HEK293 (cell line): ENCODE data around the gene PPA1.

ENCODE experiments used
- CTCF ChIA-PET: fragments of 350-600 bp; formaldehyde crosslinking; extraction: SDS; loops from one replicate; lab custom pipeline; 2021; ENCODE audit warnings: antibody characterized with exemption; lab: Yijun Ruan, JAX
- POLR2A ChIA-PET: fragments of 300-600 bp; formaldehyde crosslinking; extraction: SDS; loops from one replicate; lab custom pipeline; 2020; ENCODE audit warnings: antibody characterized with exemption, inconsistent platforms; lab: Yijun Ruan, JAX
- H3K27ac ChIP-seq: fragments of 200-500 bp; sonication (Bioruptor generic); 2 replicates; pipeline ENCODE4 v1.5.1; 2014; ENCODE audit warnings: low read depth, low read length, control low read depth, inconsistent platforms; ENCODE audit errors: extremely low read depth
- H3K36me3 ChIP-seq, 2 experiments: fragments of 200-500 bp in 1 of 2; sonication (Bioruptor generic) in 1 of 2; 1 replicate in 1 of 2; 2 replicates in 1 of 2; pipeline ENCODE4 v1.5.1; 2014 to 2017; ENCODE audit warnings: inconsistent platforms in 2 of 2, low read length in 2 of 2; ENCODE audit not compliant: control insufficient read depth in 2 of 2, insufficient read depth in 1 of 2
- H3K4me1 ChIP-seq: fragments of 200-500 bp; sonication (Bioruptor generic); 2 replicates; pipeline ENCODE4 v1.5.1; 2014; ENCODE audit warnings: mild to moderate bottlenecking, low read length, inconsistent platforms; ENCODE audit not compliant: control insufficient read depth, insufficient read depth
- H3K4me3 ChIP-seq: 2 replicates; pipeline ENCODE4 v1.5.1; 2011; ENCODE audit warnings: low read depth, mild to moderate bottlenecking, control low read depth, low read length, moderate library complexity
- H3K9me3 ChIP-seq: fragments of 200-500 bp; sonication (Bioruptor generic); 2 replicates; pipeline ENCODE4 v1.5.1; 2014; ENCODE audit warnings: low read depth, low read length, inconsistent platforms; ENCODE audit not compliant: control insufficient read depth, insufficient read depth
- ATF2 ChIP-seq: fragments of 450-650 bp; formaldehyde crosslinking; IDR thresholded peaks from 2 replicates; pipeline ENCODE4 v1.5.1; 2016; ENCODE audit warnings: missing biosample characterization, missing genetic modification characterization, low read depth
- EGR2 ChIP-seq: fragments of 450-650 bp; formaldehyde crosslinking; IDR thresholded peaks from 2 replicates; pipeline ENCODE4 v1.5.1; 2016; ENCODE audit warnings: low read depth, missing biosample characterization, missing genetic modification characterization
- GLIS2 ChIP-seq: fragments of 450-650 bp; formaldehyde crosslinking; IDR thresholded peaks from 2 replicates; pipeline ENCODE4 v1.5.1; 2016; ENCODE audit warnings: missing biosample characterization, missing genetic modification characterization
- OSR2 ChIP-seq: fragments of 450-650 bp; formaldehyde crosslinking; IDR thresholded peaks from 2 replicates; pipeline ENCODE4 v1.5.1; 2016; ENCODE audit warnings: missing biosample characterization, missing genetic modification characterization
- PBX3 ChIP-seq: sonication (generic); formaldehyde crosslinking; IDR thresholded peaks from 2 replicates; pipeline ENCODE4 v1.8.1; 2022; ENCODE audit warnings: mild to moderate bottlenecking, moderate library complexity, missing genetic modification reagents
- SP3 ChIP-seq: fragments of 450-650 bp; formaldehyde crosslinking; IDR thresholded peaks from 2 replicates; pipeline ENCODE4 v1.5.1; 2016; ENCODE audit warnings: missing biosample characterization, missing genetic modification characterization
- ZNF132 ChIP-seq: fragments of 450-650 bp; formaldehyde crosslinking; IDR thresholded peaks from 2 replicates; pipeline ENCODE4 v1.5.1; 2017; ENCODE audit warnings: missing biosample characterization, missing genetic modification characterization, borderline replicate concordance
- ZNF169 ChIP-seq: fragments of 450-650 bp; formaldehyde crosslinking; IDR thresholded peaks from 2 replicates; pipeline ENCODE4 v1.5.1; 2016; ENCODE audit warnings: missing biosample characterization, missing genetic modification characterization
- ZNF19 ChIP-seq: fragments of 450-650 bp; formaldehyde crosslinking; IDR thresholded peaks from 2 replicates; pipeline ENCODE4; 2016; ENCODE audit warnings: missing biosample characterization, missing genetic modification characterization, low read depth
- ZNF302 ChIP-seq: fragments of 450-650 bp; formaldehyde crosslinking; IDR thresholded peaks from 2 replicates; pipeline ENCODE4 v1.5.1; 2016; ENCODE audit warnings: missing biosample characterization, missing genetic modification characterization, low read depth
- ZNF354C ChIP-seq: fragments of 450-650 bp; formaldehyde crosslinking; IDR thresholded peaks from 2 replicates; pipeline ENCODE4 v1.5.1; 2016; ENCODE audit warnings: missing biosample characterization, missing genetic modification characterization, low read depth, borderline replicate concordance
- ZNF416 ChIP-seq: fragments of 450-650 bp; formaldehyde crosslinking; IDR thresholded peaks from 2 replicates; pipeline ENCODE4 v1.5.1; 2016; ENCODE audit warnings: missing biosample characterization, missing genetic modification characterization
- ZNF501 ChIP-seq: fragments of 450-650 bp; formaldehyde crosslinking; IDR thresholded peaks from 2 replicates; pipeline ENCODE4 v1.5.1; 2016; ENCODE audit warnings: missing biosample characterization, missing genetic modification characterization
- ZNF555 ChIP-seq: fragments of 450-650 bp; formaldehyde crosslinking; conservative IDR thresholded peaks from 2 replicates; pipeline ENCODE4 v1.5.1; 2017; ENCODE audit warnings: missing biosample characterization, mild to moderate bottlenecking, missing genetic modification characterization, inconsistent platforms
- ZNF558 ChIP-seq: fragments of 450-650 bp; formaldehyde crosslinking; IDR thresholded peaks from 2 replicates; pipeline ENCODE4 v1.5.1; 2016; ENCODE audit warnings: missing biosample characterization, missing genetic modification characterization
- ZNF629 ChIP-seq: fragments of 450-650 bp; formaldehyde crosslinking; IDR thresholded peaks from 2 replicates; pipeline ENCODE4 v1.5.1; 2017; ENCODE audit warnings: missing biosample characterization, missing genetic modification characterization
- ZNF639 ChIP-seq: fragments of 450-650 bp; formaldehyde crosslinking; IDR thresholded peaks from 2 replicates; pipeline ENCODE4 v1.5.1; 2016; ENCODE audit warnings: missing biosample characterization, missing genetic modification characterization
- ZNF704 ChIP-seq: fragments of 450-650 bp; formaldehyde crosslinking; IDR thresholded peaks from 2 replicates; pipeline ENCODE4 v1.5.1; 2016; ENCODE audit warnings: missing biosample characterization, missing genetic modification characterization
- ZNF768 ChIP-seq: fragments of 450-650 bp; formaldehyde crosslinking; IDR thresholded peaks from 2 replicates; pipeline ENCODE4 v1.5.1; 2018; ENCODE audit warnings: missing biosample characterization, mild to moderate bottlenecking, missing genetic modification characterization

Gene PPA1

GRCh38 chr10:70201105-70201504 lies 32.1 kb downstream of the PPA1 start:
- Histone ChIP-seq H3K27ac (no peak overlapping the region), H3K36me3 (peaks cover 76 to 77% of the 10 kb centered on the region in 2 experiments), H3K4me3 (no peak overlapping the region), H3K9me3 (no peaks in the 10 kb centered on the region), H3K4me1 (no peaks in the 10 kb centered on the region)
- ChIA-PET POLR2A (no interaction called here), CTCF (interaction anchor here (0.6 to 1.3 kb wide), 2 partner anchors 85 to 175 kb away, joined by 3 to 5 read pairs; no protein-coding TSS in a partner anchor)
- no peak for TF ChIP-seq SP3 (tag by site-specific recombination)
- no peak for TF ChIP-seq ZNF302
- TF ChIP-seq OSR2 (tag by site-specific recombination) = no peak
- TF ChIP-seq ZNF555 (tag by site-specific recombination) = no peak
- TF ChIP-seq ZNF639 (tag by site-specific recombination) = no peak
- no peak for TF ChIP-seq ZNF169 (tag by site-specific recombination)
- no peak for TF ChIP-seq ZNF19

GRCh38 chr10:70198696-70199466 lies 34.3 kb downstream of the PPA1 start:
- CTCF ChIA-PET = interaction anchor here (0.5 to 2.4 kb wide), 3 partner anchors 52 to 1852 kb away, joined by 3 to 8 read pairs (median 4); partner anchors contain the start of gene TYSND1
- H3K4me3 ChIP-seq = no peak overlapping the region
- H3K9me3 ChIP-seq = no peaks in the 10 kb centered on the region
- POLR2A ChIA-PET = interaction anchor here (1.0 kb wide), 2 partner anchors 29 to 52 kb away, joined by 3 to 10 read pairs; partner anchors contain the start of genes SAR1A and TYSND1
- TF ChIP-seq ZNF558 = peak; percentile 100
- TF ChIP-seq EGR2 (tag by site-specific recombination) = no peak
- H3K36me3 ChIP-seq = peaks cover 55 to 64% of the 10 kb centered on the region in 2 experiments
- no peak overlapping the region for H3K27ac ChIP-seq
- H3K4me1 ChIP-seq = no peaks in the 10 kb centered on the region

- CTCF ChIA-PET = no interaction called here
- no peak overlapping the region for H3K27ac ChIP-seq
- TF ChIP-seq ZNF354C (tag by site-specific recombination) = no peak
- peak; percentile 31; the same call in 1 of the 2 replicates for TF ChIP-seq OSR2 (tag by site-specific recombination)
- no peak for TF ChIP-seq GLIS2 (tag by site-specific recombination)
- TF ChIP-seq, all 188 proteins: peak for 1
- Histone ChIP-seq H3K4me3 (no peak overlapping the region), H3K9me3 (no peaks in the 10 kb centered on the region), H3K4me1 (0 out of 2 replicates have a peak, but pooled peaks cover 3% of the 10 kb centered on the region), H3K36me3 (peaks cover 43 to 52% of the 10 kb centered on the region in 2 experiments)
- POLR2A ChIA-PET = interaction anchor here (0.6 to 1.6 kb wide), 2 partner anchors 19 to 27 kb away, joined by 3 to 4 read pairs; partner anchors contain the start of gene SAR1A
Observed at GRCh38 chr10:70197235-70197945, 35.8 kb downstream of the PPA1 start.

GRCh38 chr10:70193391-70193844 lies 39.8 kb downstream of the PPA1 start:
- Histone ChIP-seq H3K36me3 (peaks cover 6 to 16% of the 10 kb centered on the region in 2 experiments; a peak in 2 of 3 replicates), H3K4me1 (peaks cover 17% of the 10 kb centered on the region), H3K27ac (no peak overlapping the region), H3K4me3 (no peak overlapping the region), H3K9me3 (no peaks in the 10 kb centered on the region)
- TF ChIP-seq ZNF416 (tag by site-specific recombination) (no peak), ZNF629 (tag by site-specific recombination) (0 out of 2 replicates have a peak, but pooled peaks have one; percentile 35), PBX3 (CRISPR knock-in tag) (no peak), ZNF132 (tag by site-specific recombination) (no peak), ATF2 (tag by site-specific recombination) (no peak), ZNF704 (tag by site-specific recombination) (no peak), ZNF501 (tag by site-specific recombination) (no peak), ZNF768 (tag by site-specific recombination) (no peak)
- ChIA-PET POLR2A (interaction anchor here (1.1 kb wide), 1 partner anchor 23 kb away, joined by 4 read pairs; the partner anchor contains the start of gene SAR1A), CTCF (interaction anchor here (0.6 kb wide), 2 partner anchors 171 to 223 kb away, joined by 4 read pairs; no protein-coding TSS in a partner anchor)
